ENCODE results near the gene CEBPA. TPM values are rescaled to one million over a fixed set of nuclear protein-coding genes. Genes with fewer than 3 reads are reported as not detected.

The CEBPA gene
- total and polyA plus RNA-seq, 4 donors = 32.9 to 112 (median 82.7) TPM

GRCh38 chr19:33309826-33310225, 7.5 kb upstream of the CEBPA start:
- DNase-seq (ENCODE audit: low spot score) = no peak
- H3K36me3 ChIP-seq (ENCODE audit: control insufficient read depth in 4 of 4, insufficient read depth in 3 of 4, low read depth in 1 of 4, low read length in 3 of 4) = no peaks in the 10 kb centered on the region
- no peak overlapping the region for H3K27ac ChIP-seq (ENCODE audit: low read depth in 1 of 2, low read length in 2 of 2)

DNA sequence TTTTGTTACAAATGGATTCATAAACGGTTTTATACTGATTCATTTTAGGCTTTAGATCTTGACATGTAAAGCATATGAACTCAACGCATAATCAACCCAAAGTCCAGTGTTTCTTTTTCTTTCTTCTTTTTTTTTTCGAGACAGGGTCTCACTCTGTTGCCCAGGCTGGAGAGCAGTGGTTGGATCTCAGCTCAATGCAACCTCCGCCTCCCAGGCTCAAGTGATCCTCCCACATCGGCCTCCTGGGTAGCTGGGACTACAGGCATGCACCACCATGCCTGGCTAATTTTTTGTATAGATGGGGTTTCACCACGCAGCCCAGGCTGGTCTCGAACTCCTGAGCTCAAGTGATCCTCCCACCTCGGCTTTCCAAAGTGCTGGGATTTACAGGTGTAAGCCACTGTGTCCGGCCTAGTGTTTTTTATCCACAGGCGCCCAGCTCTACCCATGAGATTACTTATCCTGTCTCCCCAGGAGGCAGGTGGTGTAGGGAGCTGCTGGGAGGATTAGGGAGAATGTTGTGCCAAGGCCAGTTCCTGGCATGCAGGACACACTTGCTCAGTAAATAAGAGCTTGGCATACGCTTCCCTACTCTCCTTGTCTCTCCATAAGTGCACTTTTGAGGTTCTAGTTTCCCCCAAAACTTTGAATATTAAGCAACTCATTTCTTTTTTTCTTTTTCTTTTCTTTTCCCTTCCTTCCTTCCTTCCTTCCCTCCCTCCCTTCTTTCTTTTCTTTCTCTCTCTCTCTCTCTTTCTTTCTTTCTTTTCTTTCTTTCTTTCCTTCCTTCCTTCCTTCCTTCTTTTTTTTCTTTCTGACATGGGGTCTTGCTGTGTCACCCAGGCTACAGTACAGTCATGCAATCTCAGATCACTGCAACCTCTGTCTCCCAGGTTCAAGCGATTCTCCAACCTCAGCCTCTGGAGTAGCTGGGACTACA, 4.8 kb upstream of the CEBPA start:
- H3K9ac ChIP-seq (ENCODE audit: low read depth in 1 of 2, low read length in 2 of 2) = no peak overlapping the region
- 76% methylated on average over 12 of the region's 12 CpGs for WGBS
- H3K4me1 ChIP-seq (ENCODE audit: control insufficient read depth in 4 of 4, insufficient read depth in 4 of 4, low read length in 3 of 4) = peaks cover 11 to 57% (median 31%) of the 10 kb centered on the region in 4 donors
- no peaks in the 10 kb centered on the region for H3K36me3 ChIP-seq (ENCODE audit: control insufficient read depth in 4 of 4, insufficient read depth in 3 of 4, low read depth in 1 of 4, low read length in 3 of 4)
- H3K4me3 ChIP-seq (ENCODE audit: low read depth in 1 of 3, low read length in 3 of 3) = no peak overlapping the region
- H3K27ac ChIP-seq (ENCODE audit: low read depth in 1 of 2, low read length in 2 of 2) = peak overlapping the region; percentile 98 to 99
- TF ChIP-seq RAD21 (IDR thresholded peaks at IDR 0.05) (peak; percentile 14 to 37), HNF4G (IDR thresholded peaks at IDR 0.05) (no peak), EGR1 (IDR thresholded peaks at IDR 0.05; ENCODE audit: low read depth in 2 of 2) (no peak), ZBTB33 (IDR thresholded peaks at IDR 0.05) (no peak), HNF4A (conservative IDR thresholded peaks at IDR 0.05) (peak; percentile 26 to 29), ATF3 (IDR thresholded peaks at IDR 0.05) (no peak), RXRA (IDR thresholded peaks at IDR 0.05) (peak in 1 of 2 donors; percentile 34), FOXA2 (IDR thresholded peaks at IDR 0.05) (peak; percentile 89), FOXA1 (IDR thresholded peaks at IDR 0.05) (peak; percentile 61)
- TF ChIP-seq, protein P1, sequence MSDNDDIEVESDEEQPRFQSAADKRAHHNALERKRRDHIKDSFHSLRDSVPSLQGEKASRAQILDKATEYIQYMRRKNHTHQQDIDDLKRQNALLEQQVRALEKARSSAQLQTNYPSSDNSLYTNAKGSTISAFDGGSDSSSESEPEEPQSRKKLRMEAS (IDR thresholded peaks at IDR 0.05) = peak; percentile 27
- TF ChIP-seq, protein P2, sequence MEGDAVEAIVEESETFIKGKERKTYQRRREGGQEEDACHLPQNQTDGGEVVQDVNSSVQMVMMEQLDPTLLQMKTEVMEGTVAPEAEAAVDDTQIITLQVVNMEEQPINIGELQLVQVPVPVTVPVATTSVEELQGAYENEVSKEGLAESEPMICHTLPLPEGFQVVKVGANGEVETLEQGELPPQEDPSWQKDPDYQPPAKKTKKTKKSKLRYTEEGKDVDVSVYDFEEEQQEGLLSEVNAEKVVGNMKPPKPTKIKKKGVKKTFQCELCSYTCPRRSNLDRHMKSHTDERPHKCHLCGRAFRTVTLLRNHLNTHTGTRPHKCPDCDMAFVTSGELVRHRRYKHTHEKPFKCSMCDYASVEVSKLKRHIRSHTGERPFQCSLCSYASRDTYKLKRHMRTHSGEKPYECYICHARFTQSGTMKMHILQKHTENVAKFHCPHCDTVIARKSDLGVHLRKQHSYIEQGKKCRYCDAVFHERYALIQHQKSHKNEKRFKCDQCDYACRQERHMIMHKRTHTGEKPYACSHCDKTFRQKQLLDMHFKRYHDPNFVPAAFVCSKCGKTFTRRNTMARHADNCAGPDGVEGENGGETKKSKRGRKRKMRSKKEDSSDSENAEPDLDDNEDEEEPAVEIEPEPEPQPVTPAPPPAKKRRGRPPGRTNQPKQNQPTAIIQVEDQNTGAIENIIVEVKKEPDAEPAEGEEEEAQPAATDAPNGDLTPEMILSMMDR (IDR thresholded peaks at IDR 0.05; ENCODE audit: low read depth, low read length, missing input control) = no peak
- H3K9me3 ChIP-seq (ENCODE audit: control insufficient read depth in 4 of 4, low read length in 3 of 4) = no peaks in the 10 kb centered on the region
- DNase-seq (ENCODE audit: low spot score) = no peak
- no peaks in the 10 kb centered on the region for H3K27me3 ChIP-seq (ENCODE audit: control insufficient read depth in 4 of 4, insufficient read depth in 4 of 4, low read length in 3 of 4)

More at GRCh38 chr19:33309826-33310225, 7.5 kb upstream of the CEBPA start:
- Histone ChIP-seq H3K4me1 (ENCODE audit: control insufficient read depth in 4 of 4, insufficient read depth in 4 of 4, low read length in 3 of 4) (peaks cover 11 to 37% (median 25%) of the 10 kb centered on the region in 4 donors), H3K27me3 (ENCODE audit: control insufficient read depth in 4 of 4, insufficient read depth in 4 of 4, low read length in 3 of 4) (no peaks in the 10 kb centered on the region), H3K4me3 (ENCODE audit: low read depth in 1 of 3, low read length in 3 of 3) (no peak overlapping the region), H3K9ac (ENCODE audit: low read depth in 1 of 2, low read length in 2 of 2) (no peak overlapping the region), H3K9me3 (ENCODE audit: control insufficient read depth in 4 of 4, low read length in 3 of 4) (no peaks in the 10 kb centered on the region)
- TF ChIP-seq ZBTB33 (IDR thresholded peaks at IDR 0.05) (no peak), ATF3 (IDR thresholded peaks at IDR 0.05) (no peak), EGR1 (IDR thresholded peaks at IDR 0.05; ENCODE audit: low read depth in 2 of 2) (no peak), HNF4A (conservative IDR thresholded peaks at IDR 0.05) (no peak), RAD21 (IDR thresholded peaks at IDR 0.05) (no peak), SP1 (IDR thresholded peaks at IDR 0.05) (no peak)
- TF ChIP-seq, protein P2 (IDR thresholded peaks at IDR 0.05; ENCODE audit: low read depth, low read length, missing input control) = no peak
- WGBS = 92% methylated on average over 10 of the region's 10 CpGs

All from liver (tissue), 9 donors.